ENCODE measurements around the gene CCDC81. TPM values are rescaled to one million over a fixed set of nuclear protein-coding genes. Genes with fewer than 3 reads are reported as not detected.

The CCDC81 gene
- total RNA-seq, 2 experiments from 2014 or later = 0.81 to 0.84 TPM

DNA sequence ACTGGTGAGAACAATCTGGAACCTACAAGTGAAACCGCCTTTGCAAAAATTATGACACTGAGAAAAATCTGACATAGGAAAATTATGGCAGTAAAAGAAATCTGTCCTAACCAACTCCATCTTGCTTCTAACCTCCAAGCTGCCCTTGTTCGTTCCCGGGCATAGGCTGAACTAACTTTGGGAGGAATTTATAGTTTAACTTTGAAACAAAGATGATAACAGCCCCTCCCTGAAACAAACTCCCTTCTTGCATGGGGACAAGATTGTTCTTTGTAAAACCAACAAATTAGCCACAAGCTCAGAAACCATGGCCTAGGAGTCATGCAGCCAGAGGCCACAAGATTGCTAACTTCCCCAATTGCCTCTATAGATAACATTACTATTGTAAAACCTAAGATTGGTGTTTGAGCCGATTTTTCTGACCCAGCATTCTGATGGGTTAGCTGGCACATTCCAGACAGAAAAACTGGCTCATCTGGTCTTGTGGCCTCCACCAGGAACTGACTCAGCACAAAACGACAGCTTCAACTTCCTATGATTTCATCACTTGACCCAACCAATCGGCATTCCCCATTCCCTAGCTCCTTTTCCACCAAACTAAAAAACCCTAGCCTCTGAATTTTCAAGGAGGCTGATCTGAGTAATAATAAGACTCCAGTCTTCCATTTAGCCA, 3.6 kb upstream of the CCDC81 start:
- Mint-ChIP-seq H3K4me3 (no peak overlapping the region), H3K36me3 (ENCODE audit: low read depth) (no peaks in the 10 kb centered on the region), H3K27ac (no peak overlapping the region), H3K4me1 (ENCODE audit: low read depth) (peaks cover 7% of the 10 kb centered on the region), H3K27me3 (ENCODE audit: low read depth) (peaks cover 11% of the 10 kb centered on the region), H3K9me3 (no peaks in the 10 kb centered on the region)
- CTCF ChIA-PET = interaction anchor here (0.7 to 1.1 kb wide), 2 partner anchors 10 to 25 kb away, joined by 3 read pairs; no protein-coding TSS in a partner anchor
- intact Hi-C loops (cut with micrococcal nuclease) = no loop called here
- no peak for DNase-seq

DNA sequence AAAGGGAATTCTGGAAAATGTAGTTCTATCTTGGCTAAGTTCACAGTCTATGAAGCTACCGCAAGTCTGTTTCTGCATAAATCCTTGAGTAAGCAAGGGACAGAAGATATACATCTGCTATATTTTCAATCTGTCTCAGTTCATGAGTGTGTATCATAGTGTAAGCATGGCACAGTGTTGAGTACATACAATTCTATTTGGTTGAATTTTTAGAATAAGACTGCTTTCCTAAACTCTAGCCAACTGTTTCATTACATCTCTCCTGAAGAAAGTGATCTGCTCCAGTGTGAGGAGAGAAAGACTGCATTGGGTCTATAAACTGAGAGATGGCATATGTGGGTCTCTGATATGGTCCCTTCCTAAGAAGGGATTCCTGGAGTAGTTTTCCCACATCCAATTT, 2.6 kb upstream of the CCDC81 start:
- intact Hi-C loops (cut with micrococcal nuclease) = no loop called here
- Mint-ChIP-seq H3K27ac (no peak overlapping the region), H3K4me1 (ENCODE audit: low read depth) (peaks cover 7% of the 10 kb centered on the region), H3K4me3 (no peak overlapping the region), H3K36me3 (ENCODE audit: low read depth) (no peaks in the 10 kb centered on the region), H3K27me3 (ENCODE audit: low read depth) (peaks cover 11% of the 10 kb centered on the region), H3K9me3 (no peaks in the 10 kb centered on the region)
- CTCF ChIA-PET = no interaction called here
- DNase-seq = no peak

- H3K9me3 Mint-ChIP-seq = no peaks in the 10 kb centered on the region
- intact Hi-C loops (cut with micrococcal nuclease) = no loop called here
- no peak overlapping the region for H3K4me3 Mint-ChIP-seq
- H3K27ac Mint-ChIP-seq = no peak overlapping the region
- H3K36me3 Mint-ChIP-seq (ENCODE audit: low read depth) = no peaks in the 10 kb centered on the region
- CTCF ChIA-PET = no interaction called here
- DNase-seq = no peak
- H3K4me1 Mint-ChIP-seq (ENCODE audit: low read depth) = peaks cover 7% of the 10 kb centered on the region
- peaks cover 11% of the 10 kb centered on the region for H3K27me3 Mint-ChIP-seq (ENCODE audit: low read depth)
Measured at GRCh38 chr11:86372586-86372985, 2.1 kb upstream of the CCDC81 start.

GRCh38 chr11:86374069-86374468, 618 bp upstream of the CCDC81 start:
- Mint-ChIP-seq H3K9me3 (no peaks in the 10 kb centered on the region), H3K27ac (no peak overlapping the region), H3K4me3 (no peak overlapping the region), H3K4me1 (ENCODE audit: low read depth) (peaks cover 7% of the 10 kb centered on the region), H3K36me3 (ENCODE audit: low read depth) (no peaks in the 10 kb centered on the region), H3K27me3 (ENCODE audit: low read depth) (peaks cover 11% of the 10 kb centered on the region)
- DNase-seq = no peak
- intact Hi-C loops (cut with micrococcal nuclease) = no loop called here
- CTCF ChIA-PET = no interaction called here

- CTCF ChIA-PET = no interaction called here
- H3K4me3 Mint-ChIP-seq = no peak overlapping the region
- no peak for DNase-seq
- no peak overlapping the region for H3K27ac Mint-ChIP-seq
- peaks cover 7% of the 10 kb centered on the region for H3K27me3 Mint-ChIP-seq (ENCODE audit: low read depth)
- H3K9me3 Mint-ChIP-seq = no peaks in the 10 kb centered on the region
- H3K36me3 Mint-ChIP-seq (ENCODE audit: low read depth) = no peaks in the 10 kb centered on the region
- no peaks in the 10 kb centered on the region for H3K4me1 Mint-ChIP-seq (ENCODE audit: low read depth)
- intact Hi-C loops (cut with micrococcal nuclease) = no loop called here
Measured at GRCh38 chr11:86377972-86378371, 3.3 kb downstream of the CCDC81 start.

GRCh38 chr11:86380295-86381059, 5.8 kb downstream of the CCDC81 start:
- intact Hi-C loops (cut with micrococcal nuclease) = no loop called here
- no peaks in the 10 kb centered on the region for H3K4me1 Mint-ChIP-seq (ENCODE audit: low read depth)
- H3K36me3 Mint-ChIP-seq (ENCODE audit: low read depth) = no peaks in the 10 kb centered on the region
- CTCF ChIA-PET = no interaction called here
- H3K27me3 Mint-ChIP-seq (ENCODE audit: low read depth) = no peaks in the 10 kb centered on the region
- no peak overlapping the region for H3K4me3 Mint-ChIP-seq
- no peak for DNase-seq
- H3K27ac Mint-ChIP-seq = no peak overlapping the region
- H3K9me3 Mint-ChIP-seq = no peaks in the 10 kb centered on the region

DNA sequence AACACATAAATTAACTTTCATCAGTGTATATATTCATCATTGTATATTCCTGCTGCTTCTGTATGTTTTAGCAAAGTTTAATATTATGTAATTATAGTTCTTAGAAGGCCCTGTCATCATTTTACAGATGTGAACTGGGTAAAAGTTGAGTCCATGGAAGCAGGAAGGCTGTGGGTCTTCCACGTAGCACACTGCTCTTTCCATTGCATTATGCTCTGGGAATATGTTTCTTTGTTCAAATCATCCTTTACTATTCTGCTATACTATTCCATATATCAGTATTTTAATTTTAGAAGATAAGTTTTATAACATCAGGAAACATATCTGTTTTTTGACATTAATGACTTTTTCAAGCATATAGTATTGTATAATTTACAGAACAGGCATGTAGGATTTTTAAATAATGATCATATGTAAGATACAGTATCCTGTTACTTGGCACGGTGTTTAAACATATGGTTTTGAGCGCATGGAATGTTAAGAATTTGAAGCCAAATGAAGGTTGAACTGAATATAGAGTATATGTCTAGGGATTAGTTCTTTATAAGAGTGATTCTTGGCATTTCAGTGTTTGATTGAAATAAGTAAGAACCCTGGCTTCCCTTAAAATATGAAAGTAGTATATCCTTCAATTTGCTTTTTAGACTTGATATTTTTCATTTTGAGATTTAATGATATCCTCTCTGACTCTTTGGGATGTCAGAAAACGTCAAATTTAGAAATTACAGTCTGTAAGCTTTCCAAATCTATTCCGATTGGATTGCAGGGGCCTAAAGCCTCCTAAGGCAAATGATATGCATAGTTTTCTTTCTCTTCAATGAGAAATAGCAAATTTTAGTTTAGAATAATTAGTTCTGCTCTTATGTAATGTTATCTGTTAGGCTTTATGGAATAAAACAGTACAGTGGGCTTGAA, 8.6 kb downstream of the CCDC81 start:
- intact Hi-C loops (cut with micrococcal nuclease) = no loop called here
- Mint-ChIP-seq H3K4me3 (no peak overlapping the region), H3K4me1 (ENCODE audit: low read depth) (no peaks in the 10 kb centered on the region), H3K36me3 (ENCODE audit: low read depth) (no peaks in the 10 kb centered on the region), H3K27ac (no peak overlapping the region), H3K9me3 (no peaks in the 10 kb centered on the region), H3K27me3 (ENCODE audit: low read depth) (no peaks in the 10 kb centered on the region)
- no peak for DNase-seq
- CTCF ChIA-PET = no interaction called here

GRCh38 chr11:86386283-86386682, 11.6 kb downstream of the CCDC81 start:
- Mint-ChIP-seq H3K27ac (no peak overlapping the region), H3K36me3 (ENCODE audit: low read depth) (no peaks in the 10 kb centered on the region), H3K27me3 (ENCODE audit: low read depth) (no peaks in the 10 kb centered on the region), H3K9me3 (no peaks in the 10 kb centered on the region), H3K4me3 (no peak overlapping the region), H3K4me1 (ENCODE audit: low read depth) (no peaks in the 10 kb centered on the region)
- CTCF ChIA-PET = no interaction called here
- intact Hi-C loops (cut with micrococcal nuclease) = no loop called here
- DNase-seq = no peak

DNA sequence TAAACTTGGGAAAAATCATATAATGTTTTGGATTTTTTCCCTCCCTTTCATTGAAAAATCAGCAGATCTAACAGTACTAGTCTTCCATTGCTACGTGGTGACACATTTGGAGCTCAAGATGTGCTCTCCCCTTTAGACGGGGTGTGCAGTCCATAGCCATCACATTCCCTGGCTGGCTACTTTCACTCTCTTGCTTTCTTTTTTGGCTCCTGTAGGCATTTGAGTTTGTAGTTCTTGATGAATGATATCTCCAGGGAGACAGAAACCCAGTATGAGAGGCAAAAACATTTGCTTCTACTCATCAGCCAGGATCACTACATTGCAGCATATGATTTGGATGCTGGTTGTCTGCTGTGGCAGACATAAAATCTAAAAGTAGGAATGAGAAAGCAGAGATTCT, 12.1 kb downstream of the CCDC81 start:
- H3K4me1 Mint-ChIP-seq (ENCODE audit: low read depth) = no peaks in the 10 kb centered on the region

GRCh38 chr11:86388198-86388597, 13.5 kb downstream of the CCDC81 start:
- Mint-ChIP-seq H3K9me3 (no peaks in the 10 kb centered on the region), H3K27ac (no peak overlapping the region), H3K4me3 (no peak overlapping the region), H3K36me3 (ENCODE audit: low read depth) (no peaks in the 10 kb centered on the region), H3K4me1 (ENCODE audit: low read depth) (no peaks in the 10 kb centered on the region), H3K27me3 (ENCODE audit: low read depth) (no peaks in the 10 kb centered on the region)
- CTCF ChIA-PET = interaction anchor here (0.6 kb wide), 1 partner anchor 477 kb away, joined by 3 read pairs; no protein-coding TSS in a partner anchor
- intact Hi-C loops (cut with micrococcal nuclease) = no loop called here
- DNase-seq = no peak

More for the DNA sequence above, 12.1 kb downstream of the CCDC81 start:
- H3K27me3 Mint-ChIP-seq (ENCODE audit: low read depth) = no peaks in the 10 kb centered on the region
- no peaks in the 10 kb centered on the region for H3K36me3 Mint-ChIP-seq (ENCODE audit: low read depth)
- CTCF ChIA-PET = no interaction called here
- intact Hi-C loops (cut with micrococcal nuclease) = no loop called here
- H3K27ac Mint-ChIP-seq = no peak overlapping the region
- no peak overlapping the region for H3K4me3 Mint-ChIP-seq
- H3K9me3 Mint-ChIP-seq = no peaks in the 10 kb centered on the region
- no peak for DNase-seq

DNA sequence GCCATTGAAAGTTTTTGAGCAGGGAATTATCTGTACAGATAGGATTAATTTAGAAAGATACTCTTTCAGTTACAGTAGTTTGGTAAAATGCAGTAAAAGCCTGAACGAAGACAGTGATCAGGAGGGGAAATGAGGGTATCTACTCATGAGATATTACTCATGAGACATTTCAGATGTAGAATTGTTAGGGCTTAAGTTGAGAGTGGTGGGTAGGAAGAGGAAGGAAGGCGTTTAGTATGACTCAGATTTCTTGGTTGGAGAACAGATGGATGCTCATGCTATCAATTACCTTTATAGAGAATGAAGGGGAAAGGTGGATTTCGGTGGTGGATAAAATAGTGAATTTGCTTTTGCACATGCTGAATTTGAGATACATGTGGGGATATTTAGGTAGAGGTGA, 15.8 kb downstream of the CCDC81 start:
- CTCF ChIA-PET = no interaction called here
- intact Hi-C loops (cut with micrococcal nuclease) = no loop called here
- no peak overlapping the region for H3K4me3 Mint-ChIP-seq
- H3K27ac Mint-ChIP-seq = no peak overlapping the region
- no peaks in the 10 kb centered on the region for H3K36me3 Mint-ChIP-seq (ENCODE audit: low read depth)
- H3K4me1 Mint-ChIP-seq (ENCODE audit: low read depth) = no peaks in the 10 kb centered on the region
- DNase-seq = no peak
- H3K27me3 Mint-ChIP-seq (ENCODE audit: low read depth) = no peaks in the 10 kb centered on the region
- no peaks in the 10 kb centered on the region for H3K9me3 Mint-ChIP-seq

- Mint-ChIP-seq H3K27me3 (ENCODE audit: low read depth) (no peaks in the 10 kb centered on the region), H3K36me3 (ENCODE audit: low read depth) (no peaks in the 10 kb centered on the region), H3K9me3 (no peaks in the 10 kb centered on the region), H3K27ac (no peak overlapping the region), H3K4me1 (ENCODE audit: low read depth) (no peaks in the 10 kb centered on the region), H3K4me3 (no peak overlapping the region)
- intact Hi-C loops (cut with micrococcal nuclease) = no loop called here
- DNase-seq = no peak
- CTCF ChIA-PET = no interaction called here
Measured at GRCh38 chr11:86395061-86395551, 20.4 kb downstream of the CCDC81 start.
